ENCODE results near the gene WTAP.
"Not testable (repeated sequence)": the region's sequence is repeated elsewhere in the genome, so short reads cannot be mapped to it uniquely, and the experiment has no call there.

Gene WTAP

DNA sequence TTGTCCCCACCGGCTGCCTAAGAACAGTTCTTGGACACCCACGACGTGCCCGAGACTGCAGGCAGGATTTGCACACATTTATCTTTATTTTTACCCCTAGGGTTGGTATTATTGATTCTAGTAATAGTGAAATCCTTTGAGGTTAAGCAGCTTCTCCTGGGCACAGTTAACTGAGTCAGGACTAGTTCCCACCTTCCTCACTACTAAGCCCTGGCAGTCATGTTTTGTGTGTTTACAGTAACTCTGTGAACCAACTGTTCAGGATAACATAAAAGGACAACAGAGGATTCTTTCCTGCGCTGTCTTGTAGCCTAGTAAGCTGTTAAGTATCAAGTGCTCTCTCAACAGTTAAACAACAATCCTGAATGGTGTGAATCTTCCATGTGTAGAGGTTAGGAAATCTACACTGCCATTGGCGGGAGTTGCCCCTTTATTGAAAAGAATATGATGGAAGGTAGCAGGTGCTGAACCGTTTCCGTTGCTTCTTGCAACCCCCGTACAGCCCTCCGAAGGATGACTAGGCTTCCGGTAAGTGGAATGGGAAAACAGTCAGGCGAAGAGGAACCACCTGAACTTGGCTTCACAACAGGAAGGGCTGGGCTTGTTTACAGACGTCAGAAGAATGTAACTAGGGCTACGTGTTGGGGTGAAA lies 33.3 kb upstream of the WTAP start:
- DNase-seq = peak; percentile 38

DNA sequence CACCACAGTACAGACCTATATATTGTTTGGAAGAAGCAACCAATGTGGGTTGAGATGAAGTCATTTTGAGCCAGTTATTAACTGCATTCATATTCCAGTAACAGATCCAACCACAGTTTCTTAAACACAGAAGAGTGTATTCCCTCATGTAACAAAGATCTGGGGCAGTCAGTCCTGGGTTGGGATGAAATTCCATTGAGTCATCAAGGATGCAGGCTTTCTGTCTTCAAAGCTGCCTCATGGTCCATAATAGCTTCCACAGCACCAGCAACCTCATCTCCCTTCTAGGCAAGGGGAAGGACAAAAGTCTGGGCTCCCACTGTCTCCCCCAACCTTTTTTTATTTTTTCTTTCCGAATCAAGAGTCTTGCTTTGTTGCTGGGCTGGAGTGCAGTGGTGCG lies 31.3 kb upstream of the WTAP start:
- no peak for DNase-seq

DNA sequence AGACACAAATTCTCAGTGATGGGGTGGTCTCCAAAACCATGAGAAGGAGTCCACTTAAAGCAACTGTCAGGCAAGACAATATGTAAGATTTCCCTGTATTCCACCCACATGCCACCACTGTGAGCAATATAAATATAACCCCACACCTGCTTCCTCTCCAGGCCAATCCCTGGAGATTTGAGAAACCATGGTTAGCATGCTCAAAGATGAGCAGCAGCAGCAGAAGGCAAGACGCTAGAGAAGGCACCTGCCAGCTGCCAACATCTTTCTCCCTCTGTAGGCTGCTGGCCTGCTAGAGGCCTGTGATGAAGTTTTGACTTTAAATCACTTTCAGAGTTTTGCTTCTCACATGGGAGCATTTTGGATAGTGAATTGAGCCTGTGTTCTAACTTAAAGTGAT lies 26.3 kb upstream of the WTAP start:
- no peak for DNase-seq

DNA sequence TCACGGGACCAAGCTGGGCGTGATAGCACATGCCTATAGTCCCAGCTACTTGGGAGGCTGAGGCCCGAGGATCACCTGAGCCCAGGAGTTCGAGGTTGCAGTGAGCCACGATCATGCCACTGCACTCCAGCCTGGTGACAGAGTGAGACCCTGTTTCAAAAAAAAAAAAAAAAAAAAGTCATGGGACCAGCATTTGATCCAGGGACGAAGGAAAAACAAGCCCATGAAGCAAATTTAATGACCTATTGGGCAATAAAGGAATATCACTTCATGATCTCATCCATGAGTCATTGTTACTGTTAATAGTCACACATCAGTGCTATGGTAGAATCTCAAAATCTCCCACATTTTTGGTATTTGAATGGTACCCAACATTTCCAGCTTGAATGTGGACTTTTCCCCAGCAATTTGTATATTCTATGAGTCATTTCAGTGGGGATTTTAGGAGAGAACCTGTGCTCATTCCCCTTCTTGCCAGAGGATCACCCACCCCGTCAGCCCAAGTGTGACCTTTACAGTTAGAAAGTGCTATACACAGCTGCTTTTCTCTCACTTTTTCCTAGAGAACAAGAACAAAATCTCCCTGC lies 25.8 kb upstream of the WTAP start:
- DNase-seq = no peak

DNA sequence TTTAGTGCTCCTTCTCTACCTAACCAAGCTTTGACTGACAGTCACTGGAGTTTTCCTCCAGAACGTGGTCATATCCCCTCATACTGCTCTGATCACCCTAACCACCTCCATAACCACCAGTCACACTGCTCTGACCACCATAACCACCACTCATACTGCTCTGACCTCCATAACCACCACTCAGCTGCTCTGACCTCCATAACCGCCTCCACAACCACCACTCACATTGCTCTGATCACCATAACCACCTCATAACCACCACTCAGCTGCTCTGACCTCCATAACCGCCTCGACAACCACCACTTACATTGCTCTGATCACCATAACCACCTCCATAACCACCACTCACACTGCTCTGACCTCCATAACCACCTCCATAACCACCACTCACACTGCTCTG lies 16.7 kb upstream of the WTAP start:
- not testable (repeated sequence) for DNase-seq

DNA sequence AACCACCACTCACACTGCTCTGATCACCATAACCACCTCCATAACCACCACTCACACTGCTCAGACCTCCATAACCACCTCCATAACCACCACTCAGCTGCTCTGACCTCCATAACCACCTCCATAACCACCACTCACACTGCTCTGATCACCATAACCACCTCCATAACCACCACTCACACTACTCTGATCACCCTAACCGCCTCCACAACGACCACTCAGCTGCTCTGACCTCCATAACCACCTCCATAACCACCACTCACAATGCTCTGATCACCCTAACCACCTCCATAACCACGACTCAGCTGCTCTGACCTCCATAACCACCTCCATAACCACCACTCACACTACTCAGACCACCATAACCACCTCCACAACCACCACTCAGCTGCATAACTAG lies 14.9 kb upstream of the WTAP start:
- not testable (repeated sequence) for DNase-seq

DNA sequence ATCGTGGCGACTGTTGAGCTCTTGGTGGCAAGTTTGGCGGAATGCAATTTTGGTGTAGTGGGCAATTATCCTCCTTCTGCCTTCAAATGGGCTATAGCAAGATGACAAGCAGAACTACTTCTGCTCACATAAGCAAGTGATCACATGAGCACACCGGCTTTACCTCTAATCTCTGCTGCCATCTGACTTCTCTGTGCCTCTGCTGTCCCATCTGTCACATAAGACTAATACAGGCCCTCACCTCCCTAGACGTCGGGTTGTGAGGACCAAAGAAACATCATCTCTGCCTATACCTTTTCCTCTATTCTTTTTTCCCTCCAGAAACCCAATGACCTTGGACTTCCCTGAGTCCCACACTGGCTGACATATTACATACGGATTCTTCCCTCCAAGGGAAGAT lies 13.3 kb upstream of the WTAP start:
- DNase-seq = no peak

DNA sequence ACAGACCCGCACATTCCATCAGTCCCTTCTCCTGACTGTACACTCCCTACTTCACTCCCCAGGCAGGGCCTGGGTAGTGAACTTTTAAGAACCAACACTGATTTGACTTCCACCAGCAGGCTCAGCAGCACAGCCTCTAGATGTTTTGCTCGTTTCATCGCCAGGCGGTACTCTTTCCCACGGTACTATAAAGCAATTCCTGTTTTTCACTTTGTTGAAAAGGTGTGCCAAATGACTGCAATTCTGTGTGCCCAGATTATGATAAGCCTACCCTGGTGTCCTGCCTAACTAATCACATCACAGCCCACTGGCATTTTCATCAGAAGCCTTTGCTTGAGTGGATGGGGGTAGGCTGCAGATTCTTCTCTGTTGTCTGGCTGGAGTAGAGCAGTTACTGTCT lies 12.9 kb upstream of the WTAP start:
- DNase-seq = no peak

DNA sequence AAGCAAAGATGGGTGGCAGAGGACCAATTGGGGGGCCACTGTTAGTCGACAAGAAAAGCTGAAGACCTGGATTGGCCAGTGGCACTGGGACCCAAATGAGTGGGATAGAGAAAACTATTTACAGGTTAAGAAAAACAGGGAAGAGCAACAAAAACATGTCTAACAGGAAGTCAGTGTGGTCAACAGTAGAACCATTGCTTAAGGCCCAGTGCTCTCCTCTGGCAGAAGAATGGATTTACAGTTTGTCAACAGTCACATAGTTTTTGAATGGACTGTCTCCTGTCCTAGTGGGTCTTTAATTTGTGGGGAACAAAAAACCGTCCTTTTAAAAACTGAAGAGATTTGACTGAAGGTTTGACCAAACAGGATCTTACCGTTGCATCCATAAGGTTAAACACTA lies 12.1 kb upstream of the WTAP start:
- no peak for DNase-seq

DNA sequence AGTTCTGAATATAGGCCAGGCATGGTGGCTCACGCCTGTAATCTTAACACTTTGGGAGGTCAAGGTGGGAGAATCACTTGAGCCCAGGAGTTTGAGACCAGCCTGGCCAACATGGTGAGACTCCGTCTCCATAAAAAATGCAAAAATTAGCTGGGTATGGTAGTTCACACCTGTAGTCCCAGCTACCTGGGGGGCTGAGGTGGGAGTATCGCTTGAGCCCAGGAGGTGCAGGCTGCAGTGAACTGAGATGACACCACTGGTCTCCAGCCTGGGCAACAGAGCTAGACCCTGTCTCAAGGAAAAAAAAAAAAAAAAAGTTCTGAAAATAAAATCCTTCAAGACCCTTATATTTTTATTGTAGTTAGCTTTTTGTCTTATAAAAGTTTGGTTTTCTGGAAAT lies 11.7 kb upstream of the WTAP start:
- no peak for DNase-seq

DNA sequence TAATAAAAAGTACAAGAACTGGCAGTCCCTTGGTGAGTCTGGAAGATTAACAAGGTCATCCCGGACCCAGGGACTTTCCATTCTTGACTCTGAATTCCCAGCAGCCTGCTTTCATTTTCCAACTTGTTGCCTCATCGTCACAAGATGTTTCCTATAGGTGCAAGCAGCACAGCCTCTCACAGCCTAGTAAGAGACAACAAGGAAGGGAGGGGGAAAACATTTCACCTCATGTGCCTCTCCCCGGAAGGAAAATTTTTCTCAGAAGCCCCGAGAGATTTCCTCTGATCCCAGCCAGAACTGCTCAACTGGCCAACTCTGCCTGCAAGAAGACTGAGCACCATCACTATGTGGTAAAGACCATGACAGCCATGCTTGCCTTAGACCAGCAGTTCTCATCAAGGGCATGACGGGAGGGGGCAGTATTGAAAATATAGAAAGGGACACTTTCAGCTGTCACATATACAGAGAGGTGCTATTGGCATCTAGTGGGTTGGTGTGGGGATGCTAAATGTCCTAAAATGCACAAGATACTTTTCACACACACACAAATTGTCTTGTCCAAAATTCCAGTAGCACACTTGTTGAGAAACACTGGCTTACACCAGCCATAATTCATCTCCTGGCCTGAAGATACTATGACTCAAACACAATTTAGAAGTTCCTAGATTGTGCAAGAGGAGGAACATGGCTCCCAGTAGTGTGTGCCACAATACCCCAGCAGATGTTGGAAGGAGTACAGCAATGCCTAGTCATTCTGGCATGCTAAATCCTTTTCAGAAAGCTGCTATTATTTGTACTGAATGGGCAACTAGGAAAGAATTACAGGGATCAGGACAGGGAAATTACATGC lies 10.8 kb upstream of the WTAP start:
- no peak for DNase-seq

DNA sequence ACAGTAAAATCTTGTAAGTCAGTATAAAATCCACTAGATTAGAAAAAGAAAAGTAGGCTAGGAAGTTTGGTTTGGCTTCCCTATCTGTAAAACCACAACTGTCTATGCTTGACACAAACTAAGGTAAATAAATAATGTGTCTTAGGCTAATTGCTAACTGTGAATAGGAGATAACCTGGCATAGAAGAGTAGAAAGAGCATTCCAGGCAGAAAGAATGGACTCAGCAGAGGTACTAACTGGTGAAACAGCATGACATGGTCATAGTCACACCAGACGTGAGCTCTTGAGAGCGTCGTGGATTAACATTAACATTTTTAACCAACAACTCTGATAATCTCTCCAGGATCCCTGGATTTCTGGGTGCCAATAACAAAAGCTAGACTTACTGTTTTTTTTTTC lies 8.7 kb upstream of the WTAP start:
- DNase-seq = no peak

DNA sequence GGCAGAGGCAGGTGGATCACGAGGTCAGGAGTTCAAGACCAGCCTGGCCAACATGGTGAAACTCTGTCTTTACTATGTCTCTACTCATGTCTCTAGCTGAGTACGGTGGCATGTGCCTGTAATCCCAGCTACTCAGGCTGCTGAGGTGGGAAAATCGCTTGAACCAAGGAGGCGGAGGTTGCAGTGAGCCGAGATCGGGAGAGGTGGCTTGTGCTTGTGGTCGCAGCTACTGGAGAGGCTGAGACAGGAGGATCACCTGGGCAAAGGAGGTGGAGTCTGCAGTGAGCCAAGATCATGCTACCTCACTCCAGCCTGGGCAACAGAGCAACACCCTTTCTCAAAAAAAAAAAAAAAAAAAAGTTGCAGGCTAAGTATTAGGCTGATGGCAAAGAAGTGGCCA lies 8.0 kb upstream of the WTAP start:
- DNase-seq = no peak

DNA sequence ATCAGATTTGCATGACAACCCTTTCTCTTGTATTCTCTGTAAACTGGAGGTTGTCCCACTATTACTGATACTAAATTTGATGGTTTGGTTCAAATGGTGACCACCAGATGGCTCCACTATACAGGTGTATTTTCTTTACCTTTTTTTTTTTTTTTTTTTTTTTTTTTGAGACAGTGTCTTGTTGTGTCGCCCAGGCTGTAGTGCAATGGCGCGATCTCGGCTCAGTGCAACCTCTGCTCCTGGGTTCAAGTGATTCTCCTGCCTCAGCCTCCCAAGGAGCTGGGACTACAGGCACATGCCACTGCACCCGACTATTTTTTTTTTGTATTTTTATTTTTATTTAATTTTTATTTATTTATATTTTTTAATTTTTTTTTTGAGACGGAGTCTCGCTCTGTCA lies 6.6 kb upstream of the WTAP start:
- DNase-seq = peak; percentile 2

DNA sequence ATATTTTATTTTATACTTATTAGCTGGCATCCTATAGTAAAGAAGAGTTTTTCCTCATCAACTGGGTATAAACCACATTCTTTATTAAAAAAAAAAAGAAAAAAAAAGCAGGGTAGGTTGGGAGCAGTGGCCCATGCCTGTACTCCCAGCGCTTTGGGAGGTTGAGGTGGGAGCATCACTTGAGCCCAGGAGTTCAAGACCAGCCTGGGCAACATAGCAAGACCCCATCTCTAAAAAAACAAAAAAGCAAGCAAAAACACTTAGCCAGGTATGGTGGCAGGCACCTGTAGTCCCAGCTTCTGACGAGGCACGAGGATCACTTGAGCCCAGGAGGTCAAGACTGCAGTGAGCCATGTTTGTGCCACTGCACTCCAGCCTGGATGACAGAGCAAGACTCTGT lies 5.3 kb upstream of the WTAP start:
- DNase-seq = not testable (repeated sequence)

DNA sequence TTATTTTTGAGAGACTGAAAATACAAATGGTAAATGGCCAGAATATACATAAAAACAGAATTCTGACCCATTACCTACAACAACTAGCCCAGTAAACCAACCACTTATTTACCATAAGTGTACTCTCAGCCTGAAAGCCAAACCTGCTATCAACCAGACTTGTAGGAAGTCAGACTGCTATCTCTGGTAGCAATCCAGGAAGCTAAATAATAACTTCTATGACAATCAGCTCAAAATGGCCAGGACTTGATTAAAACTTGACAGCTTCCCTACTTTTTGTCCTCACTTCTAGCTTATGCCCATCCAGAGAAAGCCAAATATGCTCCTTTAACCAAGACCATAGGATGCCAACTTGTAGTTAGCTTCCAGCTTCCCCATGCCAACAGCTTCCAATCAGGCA lies 4.7 kb upstream of the WTAP start:
- no peak for DNase-seq

DNA sequence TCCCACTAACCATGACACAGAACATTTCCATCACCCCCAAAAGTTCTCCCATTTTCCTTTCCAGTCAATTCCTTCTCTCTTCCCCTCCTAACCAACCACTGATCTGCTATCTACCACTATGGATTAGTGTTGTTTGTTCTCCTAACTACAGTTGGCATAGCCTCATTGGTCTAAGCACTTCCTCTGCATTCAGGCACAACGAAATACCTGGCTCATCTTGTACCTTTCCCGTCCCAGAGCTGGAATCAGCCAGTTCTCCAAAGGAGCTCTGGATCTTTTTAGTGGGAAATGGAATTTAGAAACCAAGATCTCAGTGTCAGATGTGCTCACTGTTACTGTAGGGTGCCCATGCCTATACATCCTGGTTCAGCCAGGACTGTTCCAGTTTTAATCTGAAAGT lies 4.0 kb upstream of the WTAP start:
- no peak for DNase-seq

DNA sequence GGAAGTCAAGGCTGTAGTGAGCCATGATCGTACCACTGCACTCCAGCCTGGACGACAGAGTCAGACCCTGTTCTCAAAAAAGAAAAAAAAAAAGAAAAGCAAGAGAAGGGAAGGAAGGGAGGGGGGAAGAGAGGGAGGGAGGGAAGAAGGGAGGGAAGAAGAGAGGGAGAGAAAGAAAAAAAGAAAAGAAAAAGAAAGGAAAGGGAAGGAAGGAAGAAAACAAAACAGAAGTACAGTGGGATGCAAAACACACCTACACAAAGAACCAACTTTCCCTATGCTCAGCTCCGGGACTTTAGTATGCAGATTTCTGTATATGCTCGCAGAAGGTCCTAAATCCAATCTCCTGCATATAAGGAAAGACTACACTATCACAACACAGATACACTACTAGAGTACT lies 2.5 kb upstream of the WTAP start:
- no peak for DNase-seq

DNA sequence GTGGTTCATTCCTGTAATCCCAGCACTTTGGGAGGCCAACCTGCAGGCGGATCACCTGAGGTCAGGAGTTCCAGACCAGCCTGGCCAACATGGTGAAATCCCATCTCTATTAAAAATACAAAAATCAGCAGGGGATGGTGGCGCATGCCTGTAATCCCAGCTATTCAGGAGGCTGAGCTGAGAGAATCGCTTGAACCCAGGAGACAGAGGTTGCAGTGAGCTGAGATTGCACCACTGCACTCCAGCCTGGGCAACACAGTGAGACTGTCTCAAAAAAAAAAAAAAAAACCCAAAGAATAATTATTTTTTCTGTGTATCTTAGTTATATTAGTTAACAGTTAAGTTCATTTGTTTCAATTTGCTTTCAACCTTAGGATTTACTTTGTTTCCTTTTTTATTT lies 2.1 kb upstream of the WTAP start:
- DNase-seq = not testable (repeated sequence)

DNA sequence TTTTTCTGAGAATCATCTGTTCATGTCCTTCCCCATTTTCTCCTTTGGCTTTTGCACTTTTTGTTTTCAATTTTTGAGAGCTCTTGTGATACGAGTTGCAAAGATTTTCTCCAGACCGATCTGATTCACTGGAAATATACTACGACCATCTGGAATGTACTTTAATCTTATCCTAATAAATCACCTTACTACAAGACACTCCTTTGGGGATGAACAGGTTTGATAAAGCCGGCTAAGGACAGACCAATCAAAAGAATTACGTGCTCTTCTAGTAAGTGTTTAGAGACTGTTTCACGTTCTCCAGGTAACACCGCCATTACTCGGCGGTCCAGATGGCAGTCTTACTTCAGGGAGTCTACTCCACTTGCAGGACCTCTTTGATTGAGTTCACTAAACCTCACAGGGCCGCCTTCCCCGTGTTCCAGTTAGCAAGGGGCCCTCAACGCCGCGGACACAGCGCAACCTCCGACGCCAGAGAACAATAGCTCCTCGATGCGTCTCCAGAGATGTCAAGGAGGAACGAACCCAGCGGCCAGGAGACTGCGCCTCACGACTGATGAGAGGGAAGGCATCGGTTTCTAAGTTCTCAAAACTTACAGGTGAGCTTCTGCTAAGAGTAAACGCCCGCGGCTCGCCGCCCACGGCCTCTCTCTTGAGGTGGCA lies 920 bp upstream of the WTAP start:
- peak; percentile 20 for DNase-seq

DNA sequence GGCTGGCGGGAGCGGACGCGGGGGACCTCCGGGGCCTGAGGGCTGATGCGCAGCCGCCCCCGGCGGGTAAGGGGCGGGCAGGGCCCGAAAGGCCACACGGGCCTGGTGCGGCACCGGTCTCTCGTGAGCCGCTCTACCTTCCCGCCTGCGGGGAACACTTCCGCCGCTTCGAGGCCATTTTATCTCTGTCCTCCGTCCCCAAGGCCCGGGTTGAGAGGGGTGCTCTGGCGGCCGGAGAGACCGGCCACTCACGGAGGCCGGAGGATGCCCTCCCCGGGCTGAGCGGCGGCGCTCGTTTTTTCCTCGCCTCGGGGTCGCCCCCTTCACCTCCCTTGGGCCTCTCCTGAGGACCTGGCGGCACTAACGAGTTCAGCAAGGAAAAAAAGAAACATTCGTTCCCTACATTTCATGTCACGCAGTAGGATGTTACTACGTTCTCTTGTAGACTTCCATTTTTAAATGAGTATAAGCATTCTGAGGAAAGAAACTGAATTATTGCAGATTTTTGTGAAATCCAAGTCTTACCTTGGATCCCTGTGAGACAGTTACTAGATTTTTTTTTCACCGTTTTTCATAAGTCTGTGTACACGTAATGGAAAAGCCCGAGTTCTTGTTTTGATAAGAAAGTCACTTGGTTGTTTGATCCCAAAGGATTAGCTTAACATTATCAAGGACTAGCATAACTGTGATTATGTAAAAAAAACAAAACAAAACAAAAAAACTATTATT lies 575 bp downstream of the WTAP start:
- DNase-seq = no peak

DNA sequence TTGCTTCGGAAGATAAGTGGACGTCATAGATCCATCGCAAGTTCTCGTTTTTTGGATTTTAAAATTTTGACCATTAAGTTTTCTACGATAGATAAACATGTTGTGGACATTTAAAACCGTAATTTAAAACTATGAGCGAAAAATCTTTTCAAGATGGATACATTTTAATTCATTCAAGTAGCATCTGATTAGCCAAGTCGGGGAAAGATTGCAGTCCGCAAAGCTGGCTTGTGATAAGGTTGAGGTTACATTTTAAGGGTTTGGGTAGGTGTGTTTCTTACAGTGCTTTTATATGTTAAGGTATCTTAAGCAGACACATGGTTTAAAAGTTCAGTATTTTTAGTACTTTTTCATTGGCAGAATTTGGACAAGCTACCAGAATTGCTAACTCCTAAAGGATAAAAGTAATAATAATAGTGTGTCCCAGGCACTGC lies 1.2 kb downstream of the WTAP start:
- DNase-seq = no peak

Data from DMS153 (cell line).